Caco-2 (cell line): Measurements from ENCODE around the gene ACBD5. TPM values are rescaled to one million over a fixed set of nuclear protein-coding genes. Genes with fewer than 3 reads are reported as not detected.
A peak's percentile ranks its signal among the peaks of the same experiment; 100 is the strongest.
"Not testable (repeated sequence)": the region's sequence is repeated elsewhere in the genome, so short reads cannot be mapped to it uniquely, and the experiment has no call there.

ENCODE experiments used
- Bru-seq: library from RNA; stranded (reverse); fragments of 400-500 nt; gene quantifications from one replicate; lab custom pipeline; 2021; lab: Mats Ljungman, UMichigan
- BruChase-seq, 2 experiments: library from RNA; stranded (reverse); fragments of 400-500 nt; gene quantifications; one replicate each; lab custom pipeline; 2021; lab: Mats Ljungman, UMichigan
- BruUV-seq: library from RNA; stranded (reverse); fragments of 400-500 nt; replicated peaks from 2 replicates; lab custom pipeline; 2021; lab: Mats Ljungman, UMichigan
- CTCF ChIA-PET: fragments of 300-600 bp; sonication (Branson Sonifier 250); formaldehyde crosslinking; loops from one replicate; lab custom pipeline; 2022; ENCODE audit warnings: antibody characterized with exemption; lab: Charles Lee
- POLR2A ChIA-PET: fragments of 300-600 bp; sonication (Branson Sonifier 250); formaldehyde crosslinking; loops from one replicate; lab custom pipeline; 2022; ENCODE audit warnings: antibody characterized with exemption; lab: Charles Lee
- DNase-seq, 2 experiments: peaks; one replicate each; pipeline versions ENCODE4 v3.0.0 to v3.0.0-alpha.2; 2020 to 2022
- H3K27me3 ChIP-seq: replicated peaks from 2 replicates; pipeline ENCODE4 v1.6.0; 2011; ENCODE audit warnings: low read length; ENCODE audit not compliant: control insufficient read depth, insufficient read depth
- H3K36me3 ChIP-seq: 2 replicates; pipeline ENCODE4 v1.5.1; 2011; ENCODE audit warnings: low read length; ENCODE audit not compliant: control insufficient read depth, insufficient read depth
- H3K4me1 ChIP-seq: fragments of 250-450 bp; sonication (Bioruptor Pico); 2 replicates; pipeline ENCODE4 v1.5.1; 2020; ENCODE audit warnings: mild to moderate bottlenecking
- H3K4me3 ChIP-seq: 2 replicates; pipeline ENCODE4 v1.5.1; 2011; ENCODE audit warnings: low read depth, mild to moderate bottlenecking, control low read depth, low read length
- H3K9me3 ChIP-seq: fragments of 250-450 bp; sonication (Bioruptor Pico); 2 replicates; pipeline ENCODE4 v1.5.1; 2020; ENCODE audit warnings: mild to moderate bottlenecking, moderate library complexity
- H3K27ac Mint-ChIP-seq: one replicate; pipeline ENCODE4 v1.8.0; 2022; ENCODE audit warnings: mixed read lengths; ENCODE audit not compliant: unreplicated experiment
- H3K27me3 Mint-ChIP-seq: one replicate; pipeline ENCODE4 v1.8.0; 2022; ENCODE audit warnings: mixed read lengths; ENCODE audit not compliant: insufficient read depth, unreplicated experiment
- H3K36me3 Mint-ChIP-seq: one replicate; pipeline ENCODE4 v1.8.0; 2022; ENCODE audit warnings: mild to moderate bottlenecking, mixed read lengths; ENCODE audit not compliant: insufficient read depth, unreplicated experiment
- H3K4me1 Mint-ChIP-seq: one replicate; pipeline ENCODE4 v1.8.0; 2022; ENCODE audit warnings: low read depth, mixed read lengths; ENCODE audit not compliant: unreplicated experiment
- H3K4me3 Mint-ChIP-seq: one replicate; pipeline ENCODE4 v1.8.0; 2022; ENCODE audit warnings: mild to moderate bottlenecking, moderate library complexity, mixed read lengths; ENCODE audit not compliant: unreplicated experiment
- H3K9me3 Mint-ChIP-seq: one replicate; pipeline ENCODE4 v1.8.0; 2022; ENCODE audit warnings: mixed read lengths; ENCODE audit not compliant: unreplicated experiment
- CTCF ChIP-seq, 2 experiments: fragments of 200-600 bp in 1 of 2; IDR thresholded peaks; 1 replicate in 1 of 2; 2 replicates in 1 of 2; pipeline versions ENCODE4 v1.5.1 to v1.8.0; 2011 to 2022; ENCODE audit warnings: antibody characterized with exemption in 1 of 2, control low read depth in 1 of 2, inconsistent platforms in 1 of 2, low read depth in 1 of 2, low read length in 1 of 2, mild to moderate bottlenecking in 1 of 2, moderate library complexity in 1 of 2; ENCODE audit not compliant: insufficient read depth in 1 of 2, severe bottlenecking in 1 of 2, unreplicated experiment in 1 of 2
- intact Hi-C: fragments of 100-400 bp; cut with micrococcal nuclease; formaldehyde crosslinking; loops from one replicate; pipeline ENCODE4 v1.10.0; 2022; ENCODE audit not compliant: unreplicated experiment
- long read RNA-seq: library from polyadenylated mRNA; stranded (forward); transcript quantifications from one replicate; pipeline ENCODE4 v2.0.0, GENCODE V29; 2022
- total RNA-seq: library from RNA; stranded (reverse); gene quantifications from 2 replicates; pipeline ENCODE4 v1.2.3, GENCODE V29; 2022

Gene ACBD5
- total RNA-seq (36.7 and 38.3 TPM in 2 replicates), Bru-seq, nascent RNA (percentile 74 among the genes with signal in this experiment), BruChase-seq, experiment 1, labeled RNA remaining after a 2-hour chase (percentile 80 among the genes with signal in this experiment), BruChase-seq, experiment 2, labeled RNA remaining after a 6-hour chase (percentile 81 among the genes with signal in this experiment)
- long read RNA-seq, full-length matches to known transcripts: 52 of 88 reads
- long read RNA-seq, partial matches to known transcripts: 5 of 88 reads
- long read RNA-seq, other reads (novel, unspliced or antisense): 31 of 88 reads

GRCh38 chr10:27240212-27241009 lies at the start of gene ACBD5:
ACBD5 (minus strand) TSS chr10:27240797; CDS start chr10:27240688, 109 bp downstream.
- intact Hi-C loops: loop anchor here (1.0 to 10.0 kb wide), 4 partner anchors 86 to 264 kb away; partner anchors contain the start of genes ANKRD26, RAB18 and YME1L1
- CTCF ChIA-PET: interaction anchor here (0.6 to 2.0 kb wide), 3 partner anchors 10 to 1922 kb away, joined by 4 read pairs; no protein-coding TSS in a partner anchor

GRCh38 chr10:27285093-27285492 lies 44.5 kb upstream of the ACBD5 start:
- Mint-ChIP-seq H3K36me3 (no peaks in the 10 kb centered on the region), H3K4me1 (peaks cover 7% of the 10 kb centered on the region), H3K27me3 (no peaks in the 10 kb centered on the region), H3K9me3 (no peaks in the 10 kb centered on the region), H3K4me3 (no peak overlapping the region), H3K27ac (peak overlapping the region; percentile 16)
- intact Hi-C loops: loop anchor here (1.0 kb wide), 3 partner anchors 43 to 129 kb away; no protein-coding TSS in a partner anchor
- no peaks in the 10 kb centered on the region for H3K36me3 ChIP-seq
- no peaks in the 10 kb centered on the region for H3K27me3 ChIP-seq
- no TSS peak for BruUV-seq
- peak; percentile 33 to 67 for TF ChIP-seq CTCF (IDR thresholded peaks at IDR 0.05; ENCODE audit: insufficient read depth in 1 of 2, low read depth in 1 of 2, low read length in 1 of 2, severe bottlenecking in 1 of 2, unreplicated experiment in 1 of 2)
- H3K9me3 ChIP-seq: no peaks in the 10 kb centered on the region
- DNase-seq: peak; percentile 48 to 62
- H3K4me3 ChIP-seq: no peak overlapping the region
- ChIA-PET CTCF (interaction anchor here (1.1 to 1.2 kb wide), 2 partner anchors 61 to 128 kb away, joined by 3 to 5 read pairs; no protein-coding TSS in a partner anchor), POLR2A (no interaction called here)
- H3K4me1 ChIP-seq: no peaks in the 10 kb centered on the region

More at GRCh38 chr10:27240212-27241009, at the start of gene ACBD5:
- Mint-ChIP-seq H3K9me3 (no peaks in the 10 kb centered on the region), H3K27ac (peak within 1 kb of the TSS; percentile 77), H3K4me3 (peak within 1 kb of the TSS; percentile 84), H3K4me1 (peaks cover 5% of the 10 kb centered on the region), H3K36me3 (peaks cover 38% of the 10 kb centered on the region), H3K27me3 (no peaks in the 10 kb centered on the region)
- TF ChIP-seq CTCF (IDR thresholded peaks at IDR 0.05; ENCODE audit: insufficient read depth in 1 of 2, low read depth in 1 of 2, low read length in 1 of 2, severe bottlenecking in 1 of 2, unreplicated experiment in 1 of 2): no peak
- H3K4me3 ChIP-seq: peak within 1 kb of the TSS; percentile 86
- no peaks in the 10 kb centered on the region for H3K27me3 ChIP-seq
- no peaks in the 10 kb centered on the region for H3K9me3 ChIP-seq
- POLR2A ChIA-PET: interaction anchor here (0.6 to 1.3 kb wide), 2 partner anchors 12 to 87 kb away, joined by 5 to 6 read pairs; partner anchors contain the start of gene YME1L1
- BruUV-seq: no TSS peak
- DNase-seq: peak; percentile 93 to 94
- H3K36me3 ChIP-seq: no peaks in the 10 kb centered on the region
- H3K4me1 ChIP-seq: peaks cover 10% of the 10 kb centered on the region; the same call in 1 of the 2 replicates

GRCh38 chr10:27276581-27276980 lies 36.0 kb upstream of the ACBD5 start:
- no peak for TF ChIP-seq CTCF (IDR thresholded peaks at IDR 0.05; ENCODE audit: insufficient read depth in 1 of 2, low read depth in 1 of 2, low read length in 1 of 2, severe bottlenecking in 1 of 2, unreplicated experiment in 1 of 2)
- Histone ChIP-seq H3K27me3 (no peaks in the 10 kb centered on the region), H3K36me3 (no peaks in the 10 kb centered on the region), H3K4me3 (no peak overlapping the region), H3K9me3 (peaks cover 11% of the 10 kb centered on the region), H3K4me1 (no peaks in the 10 kb centered on the region)
- intact Hi-C loops: no loop called here
- no peak for DNase-seq
- Mint-ChIP-seq H3K27me3 (peaks cover 24% of the 10 kb centered on the region), H3K4me1 (no peaks in the 10 kb centered on the region), H3K36me3 (no peaks in the 10 kb centered on the region), H3K9me3 (peaks cover 12% of the 10 kb centered on the region), H3K27ac (no peak overlapping the region), H3K4me3 (no peak overlapping the region)
- CTCF ChIA-PET: no interaction called here
- POLR2A ChIA-PET: no interaction called here
- BruUV-seq: no TSS peak

GRCh38 chr10:27266025-27266424 lies 25.4 kb upstream of the ACBD5 start:
- H3K27ac Mint-ChIP-seq, H3K9me3 Mint-ChIP-seq, CTCF ChIA-PET, H3K36me3 Mint-ChIP-seq, BruUV-seq, H3K4me3 Mint-ChIP-seq, H3K4me3 ChIP-seq, H3K4me1 ChIP-seq, H3K27me3 Mint-ChIP-seq, H3K9me3 ChIP-seq, H3K36me3 ChIP-seq, H3K27me3 ChIP-seq, POLR2A ChIA-PET: not testable (repeated sequence)
- intact Hi-C loops: loop anchor here (1.0 kb wide), 1 partner anchor 14 kb away; no protein-coding TSS in a partner anchor
- H3K4me1 Mint-ChIP-seq: peaks cover 14% of the 10 kb centered on the region
- DNase-seq: peak in 1 of 2 experiments; percentile 56
